NOMO-1 treated with dmso at 0.1 percent for 144 hours (cell line): ENCODE results near the gene RAB2B.
"Not testable (repeated sequence)": the region's sequence is repeated elsewhere in the genome, so short reads cannot be mapped to it uniquely, and the experiment has no call there.

Experiments used
- DNase-seq: peaks from one replicate; lab custom pipeline; 2025; ENCODE audit not compliant: unreplicated experiment; lab: John Stamatoyannopoulos, UW

RAB2B gene

DNA sequence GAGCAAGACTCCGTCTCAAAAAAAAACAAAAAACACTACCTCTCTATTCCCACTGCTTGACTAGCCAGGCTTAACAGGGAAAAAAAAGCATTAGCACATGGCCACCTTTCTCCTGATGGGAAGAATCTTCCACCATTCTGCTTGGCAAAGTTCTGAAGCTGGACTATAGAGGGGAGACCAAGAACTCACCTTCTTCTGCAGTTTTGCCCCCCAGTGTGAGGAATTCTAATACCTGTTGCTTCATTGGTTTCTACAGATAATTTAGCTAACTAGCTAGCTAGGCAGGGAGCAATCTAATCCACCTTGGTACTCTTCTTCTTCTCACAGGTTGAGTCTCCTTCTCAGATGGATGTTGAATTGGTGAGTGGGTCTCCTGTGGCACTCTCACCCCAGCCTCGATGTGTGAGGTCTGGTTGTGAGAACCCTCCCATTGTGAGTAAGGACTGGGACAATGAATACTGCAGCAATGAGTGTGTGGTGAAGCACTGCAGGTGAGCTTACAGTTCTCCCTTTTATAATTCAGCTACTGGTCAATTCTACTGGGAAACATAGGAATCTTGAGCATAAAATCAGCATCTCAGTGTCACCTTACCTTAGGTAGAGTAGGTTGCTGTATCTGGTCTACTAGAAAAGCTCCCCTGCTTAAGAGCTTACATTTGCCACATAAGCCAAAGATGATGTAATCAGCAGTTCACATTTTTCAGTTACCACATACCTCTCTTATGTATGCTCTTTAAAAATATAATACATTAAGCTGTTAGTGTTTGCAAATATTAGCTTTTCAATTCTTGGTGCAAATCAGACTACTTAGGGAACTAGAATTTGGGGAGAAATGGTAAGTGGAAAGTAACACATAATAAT lies 18.4 kb upstream of the RAB2B start:
- no peak for DNase-seq

DNA sequence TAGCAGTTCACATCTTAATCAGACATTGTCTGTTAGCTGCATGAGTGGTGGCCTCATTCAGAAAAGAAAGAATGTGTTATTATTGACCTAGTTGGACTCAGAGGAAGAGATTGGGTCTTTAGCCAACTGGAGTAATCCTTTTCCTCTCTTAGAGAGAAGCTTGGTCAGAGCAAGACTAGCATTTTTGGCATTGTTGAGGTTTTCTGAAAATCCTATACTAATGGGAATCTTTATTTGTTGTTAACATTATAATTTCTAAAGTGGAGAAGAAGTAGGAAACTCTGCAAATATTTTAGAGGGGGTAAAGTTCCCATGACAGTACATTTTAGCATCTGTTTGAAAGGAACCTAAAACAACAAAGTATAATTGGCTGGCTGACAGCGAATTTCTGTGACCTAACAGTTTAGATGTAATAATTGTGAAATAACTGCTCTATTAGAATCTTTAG lies 9.9 kb upstream of the RAB2B start:
- no peak for DNase-seq

DNA sequence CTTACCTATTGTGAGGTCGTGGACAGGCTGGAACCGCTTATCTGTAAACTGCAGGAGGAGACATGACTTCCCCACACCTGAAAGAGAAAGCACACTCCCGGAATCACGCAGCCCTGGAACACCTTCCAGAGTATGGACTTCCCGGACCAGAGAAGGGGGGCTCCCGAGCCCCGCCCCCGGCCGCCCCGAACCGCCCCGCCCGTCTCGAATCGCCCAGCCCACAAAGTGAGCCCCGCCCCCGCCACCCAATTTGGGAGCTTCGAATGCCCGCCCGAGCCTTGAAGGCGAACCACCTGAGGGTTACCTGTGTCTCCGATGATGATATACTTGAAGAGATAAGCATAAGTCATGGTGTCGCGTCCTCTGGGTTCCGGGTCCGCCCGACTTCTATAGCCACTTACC lies 235 bp downstream of the RAB2B start:
- no peak for DNase-seq

DNA sequence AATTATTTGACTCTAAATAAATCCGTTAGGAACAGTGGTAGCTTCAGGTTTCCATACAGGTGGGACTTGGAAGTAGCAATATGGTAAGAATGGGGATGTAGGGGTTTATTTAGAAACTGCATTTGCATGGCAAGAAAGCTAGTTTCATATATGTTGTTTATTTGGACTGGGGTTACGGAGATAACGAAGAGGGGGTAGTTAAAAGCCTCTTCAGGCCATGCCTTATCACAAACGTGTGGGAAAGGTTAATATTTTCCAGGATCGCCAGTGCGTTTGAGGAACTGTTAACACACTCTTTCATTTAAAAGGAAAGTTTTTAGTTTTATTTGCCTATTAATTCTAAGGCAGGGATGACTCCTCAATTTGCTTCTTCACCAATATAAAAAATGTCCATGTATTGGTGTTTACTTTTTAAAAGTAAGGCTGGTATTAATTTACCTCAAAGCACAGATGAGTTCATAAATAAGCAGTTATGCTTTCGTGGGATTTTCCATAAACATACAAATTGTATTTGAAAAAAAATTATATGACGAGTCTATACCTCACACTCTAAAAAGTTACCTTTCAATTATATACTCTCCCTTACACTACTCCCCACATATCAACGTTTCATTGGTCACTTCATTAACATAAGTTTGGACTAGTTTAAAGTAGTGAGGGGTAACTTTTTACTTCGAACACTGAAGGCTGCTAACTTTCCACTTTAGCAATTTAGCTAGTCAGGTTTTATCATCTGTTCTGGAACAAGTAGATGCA lies 814 bp downstream of the RAB2B start:
- DNase-seq = no peak

DNA sequence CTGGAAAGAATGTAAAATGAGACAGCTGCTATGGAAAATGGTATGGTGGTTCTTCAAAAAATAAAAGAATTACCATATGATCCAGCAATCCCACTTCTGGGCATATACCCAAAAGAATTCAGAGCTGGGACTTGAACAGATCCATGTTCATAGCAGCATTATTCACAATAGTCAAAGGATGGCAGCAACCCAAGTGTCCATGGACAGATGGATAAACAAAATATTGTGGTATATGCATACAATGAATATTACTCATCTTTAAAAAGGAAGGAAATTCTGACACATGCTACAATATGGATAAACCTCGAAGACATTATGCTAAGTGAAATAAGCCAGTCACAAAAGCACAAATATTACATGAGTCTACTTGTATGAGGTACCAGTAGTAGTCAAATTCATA lies 9.1 kb downstream of the RAB2B start:
- DNase-seq = no peak

DNA sequence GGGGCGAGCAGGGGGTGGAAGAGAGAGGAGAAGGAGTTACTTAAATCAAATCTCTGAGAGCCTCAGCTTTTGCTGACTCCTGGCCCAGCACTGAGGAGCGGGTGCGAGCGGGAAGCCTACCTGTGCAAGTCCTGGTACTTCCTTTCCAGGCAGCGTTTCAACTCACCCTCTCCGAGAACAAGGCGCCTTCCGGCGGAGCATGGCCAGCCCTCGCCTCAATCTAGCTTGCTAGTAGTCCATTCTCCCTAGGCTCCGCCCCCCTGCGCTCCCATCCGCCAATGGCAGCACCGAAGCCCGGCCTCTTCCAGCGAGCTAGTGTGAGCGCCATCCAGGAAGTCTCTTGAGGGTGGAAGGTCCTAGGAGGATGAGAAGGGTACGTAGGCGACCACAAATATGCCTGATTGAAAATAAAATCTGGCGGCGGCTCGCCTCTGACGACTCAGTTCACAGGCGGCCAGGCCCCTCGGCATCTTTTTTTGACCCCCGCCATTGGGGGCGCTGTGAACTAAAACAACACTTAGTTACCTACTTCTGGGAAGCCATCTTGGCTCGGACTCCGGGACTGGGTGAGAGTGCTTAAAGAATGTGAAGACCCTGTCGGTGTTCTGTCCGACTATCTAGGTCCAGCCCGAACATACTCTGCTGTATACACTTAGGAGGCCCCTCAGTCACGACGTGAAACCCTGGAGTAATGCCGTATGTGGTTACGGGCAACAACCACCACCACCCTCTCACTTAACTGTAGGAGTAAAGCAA lies 20.7 kb downstream of the RAB2B start, which contains the start of gene CHD8:
TSS of gene CHD8 (minus strand) at position 212 of the 756 bp plus-strand sequence. CDS start 24,480 bp downstream, outside the sequence.
- DNase-seq = peak; percentile 100

DNA sequence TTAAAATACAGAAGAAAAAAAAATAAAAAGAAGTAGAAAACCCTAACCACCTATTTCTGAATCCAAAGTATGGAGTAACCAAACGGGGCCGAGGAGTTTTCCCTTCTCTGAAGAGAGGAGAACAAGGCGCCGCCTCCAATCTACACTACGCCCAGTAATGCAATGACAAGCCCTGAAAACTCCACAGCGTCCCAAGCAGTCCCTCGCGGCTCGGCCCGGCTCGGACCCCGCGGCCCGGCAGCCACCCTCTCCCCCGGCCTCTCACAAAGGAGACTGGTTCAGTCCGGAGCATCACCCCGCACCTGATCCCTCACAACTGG lies 21.2 kb downstream of the RAB2B start:
- no peak for DNase-seq

DNA sequence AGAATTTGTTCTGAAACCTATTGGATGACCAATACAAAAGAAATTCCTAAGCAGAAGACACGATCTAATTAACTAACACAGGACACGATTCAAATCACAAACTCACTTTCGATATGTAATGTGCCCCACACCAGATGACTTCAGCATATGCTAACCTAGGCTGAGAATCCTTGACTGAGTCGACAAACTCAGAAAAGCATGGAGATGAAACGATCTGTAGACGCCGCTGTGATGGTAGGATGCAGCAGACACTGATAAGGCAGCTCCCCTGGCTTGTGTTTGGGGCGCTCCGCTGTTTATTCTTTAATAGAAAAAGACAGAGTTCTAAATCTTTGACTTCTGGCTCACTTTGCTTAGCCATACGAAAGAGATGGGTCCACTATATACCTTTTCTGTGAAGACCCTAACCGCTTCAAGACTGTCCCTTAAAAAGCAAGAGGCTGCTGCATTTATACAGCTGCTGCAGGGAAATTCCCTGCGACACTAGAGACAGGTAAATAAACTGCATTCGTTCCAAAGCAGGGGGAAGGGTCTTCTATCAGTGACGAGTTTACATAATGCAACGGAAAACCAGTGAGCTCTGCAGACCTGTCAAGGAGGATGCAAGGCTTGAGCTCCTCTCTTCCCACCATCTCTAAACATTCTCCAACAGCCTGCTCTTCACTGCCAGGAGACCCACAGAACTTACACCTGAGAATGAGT lies 21.8 kb downstream of the RAB2B start:
- DNase-seq = no peak

DNA sequence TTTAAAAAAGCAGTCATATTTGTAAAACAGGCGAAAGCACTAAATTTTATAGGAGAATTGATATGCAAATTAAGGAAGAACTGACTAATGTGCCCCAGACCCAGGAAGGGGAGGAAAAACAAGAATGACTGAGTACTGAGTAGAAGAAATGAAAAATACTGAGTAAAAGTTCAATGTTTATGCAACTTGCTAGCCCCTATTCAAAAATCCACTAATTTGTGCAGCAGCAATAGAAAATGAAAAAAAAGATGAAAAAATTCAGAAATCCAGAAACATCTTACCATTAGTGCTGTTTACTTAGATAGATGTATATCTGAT lies 26.9 kb downstream of the RAB2B start:
- DNase-seq = no peak

DNA sequence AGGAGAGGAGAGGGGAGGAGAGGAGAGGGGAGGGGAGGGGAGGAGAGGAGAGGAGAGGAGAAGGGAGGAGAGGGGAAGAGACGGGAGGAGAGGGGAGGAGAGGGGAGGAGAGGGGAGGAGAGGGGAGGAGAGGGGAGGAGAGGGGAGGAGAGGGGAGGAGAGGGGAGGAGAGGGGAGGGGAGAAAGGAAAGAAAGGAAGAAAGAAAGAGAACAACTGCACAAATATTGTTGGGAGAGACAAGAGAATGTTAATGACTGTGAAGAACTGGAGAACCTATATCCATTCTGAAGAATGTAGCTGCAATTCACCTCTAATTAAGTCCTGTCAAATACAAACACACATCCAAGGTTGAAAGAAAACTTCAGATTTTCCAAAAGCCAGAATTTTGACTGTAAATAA lies 34.1 kb downstream of the RAB2B start:
- not testable (repeated sequence) for DNase-seq

DNA sequence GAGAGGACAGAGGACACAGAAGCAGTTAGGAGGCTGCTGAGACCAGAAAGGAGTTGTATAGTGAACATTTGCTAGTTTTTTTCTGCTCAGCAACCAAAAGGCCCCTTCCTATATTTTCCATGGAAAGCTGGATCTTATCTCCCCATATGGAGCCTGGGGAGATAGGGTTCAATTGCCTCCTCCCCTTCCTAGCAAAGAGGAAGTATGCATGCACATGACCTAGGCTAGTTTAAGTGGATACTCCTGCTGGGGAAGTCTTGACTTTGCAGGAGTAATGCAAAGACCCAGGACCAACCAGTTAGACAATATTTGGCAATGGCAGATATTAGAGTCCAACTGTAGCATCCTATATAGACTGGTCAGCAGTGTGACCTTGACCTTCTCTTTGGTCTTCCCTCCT lies 35.9 kb downstream of the RAB2B start:
- no peak for DNase-seq

DNA sequence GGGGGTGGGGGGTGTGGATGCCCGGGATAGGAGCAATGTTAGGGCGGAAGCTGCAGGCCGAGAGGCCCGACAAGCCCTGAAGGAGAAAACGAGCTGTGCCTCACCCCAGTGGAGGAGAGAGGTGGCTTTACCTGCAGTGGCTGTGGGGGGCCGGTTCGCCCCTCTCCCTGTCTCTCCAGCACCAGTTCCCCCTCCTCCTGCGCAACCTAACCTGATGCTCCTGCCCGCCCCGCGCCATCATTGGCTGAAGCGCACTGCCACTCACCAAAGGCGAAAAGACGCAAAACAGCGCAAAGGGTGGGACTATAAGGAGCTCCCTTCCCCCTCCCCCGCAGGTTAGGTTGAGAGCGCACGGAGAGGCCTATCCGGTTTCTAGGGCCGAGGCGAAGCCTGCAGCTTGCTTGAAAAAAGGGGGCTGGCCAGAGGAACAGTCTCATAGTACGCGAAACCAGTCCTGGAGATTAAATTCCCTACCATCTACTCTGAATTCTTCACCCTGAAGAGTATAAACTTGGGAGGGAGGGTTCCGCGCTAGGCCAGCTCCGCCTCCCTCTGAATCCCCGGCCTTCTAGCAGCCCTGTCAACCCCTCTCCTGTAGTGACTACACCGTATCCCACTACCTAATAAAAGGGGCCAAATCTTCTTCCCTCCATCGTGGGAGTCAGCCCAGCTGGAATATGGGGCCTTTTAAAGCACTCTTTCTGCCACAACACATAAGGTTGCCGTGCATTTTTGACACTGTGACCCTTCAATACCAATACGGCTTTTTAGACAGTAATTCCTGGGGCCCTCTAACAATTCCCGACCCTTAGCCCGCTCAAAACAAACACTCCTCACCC lies 39.5 kb downstream of the RAB2B start:
- peak; percentile 93 for DNase-seq

DNA sequence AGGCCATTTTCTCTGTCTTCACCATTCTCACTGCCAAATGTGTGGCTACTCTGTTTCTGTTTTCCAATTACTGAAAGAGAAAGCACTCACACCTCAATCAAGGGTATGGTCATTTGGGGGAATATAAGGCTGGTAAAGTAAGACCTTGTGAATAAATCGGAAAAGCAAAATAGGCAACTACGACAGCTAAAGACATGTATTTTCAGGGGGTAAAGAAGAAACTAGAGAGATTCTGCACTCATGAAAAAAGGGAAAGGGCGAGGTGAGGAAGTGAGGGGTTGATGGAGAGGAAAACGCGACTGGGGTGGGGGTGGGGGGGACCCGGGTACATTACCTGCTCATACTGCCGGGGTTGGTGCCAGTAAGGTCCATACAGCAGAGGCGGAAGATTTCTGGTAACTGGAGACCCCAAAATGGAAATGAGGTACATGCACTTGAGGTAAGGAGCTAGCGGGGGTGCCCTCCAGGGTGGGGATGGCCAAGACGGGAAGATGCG lies 40.1 kb downstream of the RAB2B start:
- no peak for DNase-seq

DNA sequence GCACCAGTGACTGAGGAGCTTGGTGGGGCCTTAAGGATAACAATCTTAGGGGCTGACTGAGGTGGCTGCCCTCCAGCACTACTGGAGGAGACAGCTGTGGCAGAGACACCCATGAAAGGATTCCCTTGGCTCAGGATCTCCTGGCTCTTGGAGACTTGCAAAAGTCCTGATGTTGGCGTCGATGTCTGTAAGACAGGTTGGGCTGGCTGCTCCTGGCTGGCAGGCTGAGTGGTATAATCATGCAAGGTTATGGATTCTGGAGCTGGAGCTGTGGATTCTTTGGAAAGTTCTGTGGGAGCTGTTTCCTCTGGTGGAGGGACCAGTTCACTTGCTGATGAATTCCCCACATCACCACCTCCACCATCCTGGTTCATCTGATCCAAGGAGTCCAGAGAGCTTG lies 45.6 kb downstream of the RAB2B start:
- DNase-seq = no peak

DNA sequence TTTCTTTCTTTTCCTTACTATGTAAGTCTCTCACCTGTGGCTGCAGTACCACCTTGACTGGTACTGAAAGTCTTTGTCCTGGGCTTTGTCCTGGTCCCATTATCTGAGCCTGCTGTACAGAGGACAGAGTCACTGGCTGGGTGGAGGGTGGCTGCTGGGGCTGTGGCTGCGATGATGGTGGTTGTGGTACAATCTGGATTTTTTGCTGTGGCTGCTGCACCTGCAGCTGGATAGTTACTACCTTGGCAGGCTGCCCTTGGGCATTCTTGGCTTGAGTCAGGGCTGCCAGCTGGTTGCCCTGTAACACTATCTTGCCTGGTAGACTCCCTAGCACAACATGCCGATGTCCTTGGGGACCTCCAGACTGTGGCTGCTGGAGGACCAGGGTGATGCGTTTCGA lies 47.8 kb downstream of the RAB2B start:
- no peak for DNase-seq

DNA sequence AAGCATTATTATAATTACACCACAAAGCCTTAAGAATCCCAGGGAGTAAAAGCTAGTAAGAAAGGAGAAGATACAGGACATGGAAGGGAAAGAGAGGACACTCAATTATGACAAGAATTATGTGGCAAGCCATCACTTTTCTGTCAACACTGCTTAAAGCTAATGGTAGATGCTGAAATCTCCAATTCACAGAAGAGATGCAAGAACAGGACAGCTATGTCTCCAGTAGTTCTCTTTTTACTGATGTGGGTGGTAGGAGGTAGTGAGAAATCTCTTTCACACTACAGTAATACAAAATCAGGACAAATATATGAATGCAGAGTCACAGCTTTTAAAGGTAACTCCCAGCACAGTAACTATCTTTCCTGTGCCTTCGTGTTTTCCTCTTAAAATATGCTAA lies 50.1 kb downstream of the RAB2B start:
- no peak for DNase-seq

DNA sequence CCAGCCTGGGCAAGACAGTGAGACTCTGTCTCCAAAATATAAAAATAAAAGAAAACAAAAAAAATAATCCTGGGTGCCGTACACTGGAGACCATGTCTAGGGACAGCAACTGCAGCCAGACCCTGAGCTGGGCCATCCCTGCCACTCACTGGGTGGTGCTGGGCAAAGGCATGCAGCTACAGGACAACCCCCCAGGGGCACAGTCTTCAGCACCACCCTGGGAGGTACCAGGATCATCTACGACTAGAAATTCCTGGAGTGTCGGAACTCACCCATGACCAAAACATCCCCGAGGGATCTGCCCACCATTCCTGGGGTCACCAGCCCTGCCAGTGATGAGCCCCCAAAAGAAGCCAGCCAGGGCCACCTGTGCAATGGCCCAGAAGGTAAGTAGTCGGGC lies 57.2 kb downstream of the RAB2B start:
- DNase-seq = no peak

DNA sequence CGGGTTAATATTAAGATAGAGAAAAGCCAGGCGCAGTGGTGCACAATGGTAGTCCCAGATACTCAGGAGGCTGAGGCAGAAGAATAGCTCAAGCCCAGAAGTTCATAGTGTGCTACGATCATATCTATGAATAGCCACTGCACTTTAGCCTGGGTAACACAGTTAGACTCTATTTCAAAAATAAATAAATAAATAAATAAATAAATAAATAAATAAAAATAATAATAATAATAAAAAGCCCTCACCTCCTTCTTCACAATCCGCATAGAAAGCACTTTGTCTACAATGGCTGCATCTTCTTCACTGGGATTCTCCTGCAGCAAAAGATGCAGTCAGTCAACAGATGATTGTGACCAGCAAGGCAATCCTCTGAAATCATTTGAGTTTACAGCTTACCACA lies 61.4 kb downstream of the RAB2B start:
- DNase-seq = no peak

DNA sequence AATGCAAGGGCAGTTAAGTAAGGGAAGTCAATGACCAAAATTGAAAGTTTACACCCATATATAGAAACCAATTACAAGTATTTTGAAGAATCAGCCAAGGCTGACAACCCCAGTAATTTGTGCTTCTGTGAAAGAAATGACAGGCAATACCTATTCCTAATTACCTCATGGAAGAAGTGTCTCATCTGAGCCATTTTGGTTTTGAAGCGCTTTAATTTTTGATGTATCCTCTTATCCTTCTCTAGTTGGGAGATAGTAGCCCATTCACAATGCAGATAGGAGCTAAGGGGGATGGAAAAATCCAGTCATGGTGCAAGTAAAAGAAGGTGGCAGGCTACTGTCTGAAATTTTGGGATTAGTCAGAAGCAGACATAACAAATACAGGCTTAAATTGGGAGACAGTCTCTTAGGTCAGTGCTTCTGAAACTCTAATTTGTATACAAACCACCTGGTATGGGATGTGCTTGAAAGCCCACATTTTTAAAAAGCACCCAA lies 62.6 kb downstream of the RAB2B start:
- no peak for DNase-seq
